Measurements from ENCODE around the gene VIM.

The VIM gene

GRCh38 chr10:17233286-17233991 lies 5.4 kb downstream of the VIM start:
- TF ChIP-seq CTCF (IDR thresholded peaks at IDR 0.05; ENCODE audit: insufficient read depth, low read length, missing control alignments), result no peak
- CTCF ChIA-PET, result interaction anchor here (1.2 to 2.0 kb wide), 2 partner anchors 381 to 389 kb away, joined by 3 to 6 read pairs; no protein-coding TSS in a partner anchor

DNA sequence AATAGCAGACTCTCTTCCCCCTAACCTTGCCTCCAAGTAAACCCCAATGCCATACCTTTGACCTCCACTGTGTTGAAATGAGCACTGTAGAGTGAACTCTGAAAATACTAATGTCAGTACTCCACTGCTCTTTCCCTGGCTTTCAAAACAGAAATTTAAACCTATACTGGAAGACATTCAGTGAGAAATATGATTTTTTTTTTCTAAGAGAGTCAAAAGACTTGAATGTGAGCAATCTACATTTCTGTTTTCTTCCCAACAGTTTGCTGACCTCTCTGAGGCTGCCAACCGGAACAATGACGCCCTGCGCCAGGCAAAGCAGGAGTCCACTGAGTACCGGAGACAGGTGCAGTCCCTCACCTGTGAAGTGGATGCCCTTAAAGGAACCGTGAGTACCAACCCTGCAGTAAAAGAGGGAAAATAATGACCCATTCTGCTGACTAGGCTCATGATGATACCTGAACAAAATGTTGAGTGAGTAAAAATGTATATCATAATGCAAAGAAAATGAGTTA lies 6.4 kb downstream of the VIM start:
- DNase-seq (ENCODE audit: low read depth, low spot score), result no peak
- CTCF ChIA-PET, result interaction anchor here (1.3 to 2.0 kb wide), 2 partner anchors 21 to 382 kb away, joined by 3 to 6 read pairs; no protein-coding TSS in a partner anchor
- POLR2A ChIA-PET, result interaction anchor here (0.6 to 2.5 kb wide), 14 partner anchors 19 to 386 kb away, joined by 3 to 5 read pairs (median 4); no protein-coding TSS in a partner anchor
- peak overlapping the region; percentile 95 for H3K4me3 ChIP-seq (ENCODE audit: low read depth, low read length)
- TF ChIP-seq CTCF (IDR thresholded peaks at IDR 0.05; ENCODE audit: insufficient read depth, low read length, missing control alignments), result no peak

More at GRCh38 chr10:17233286-17233991, 5.4 kb downstream of the VIM start:
- POLR2A ChIA-PET, result interaction anchor here (0.6 to 2.5 kb wide), 6 partner anchors 20 to 390 kb away, joined by 3 to 6 read pairs (median 3); partner anchors contain the start of gene TRDMT1
- H3K4me3 ChIP-seq (ENCODE audit: low read depth, low read length), result peak overlapping the region; percentile 95
- DNase-seq (ENCODE audit: low read depth, low spot score), result no peak

- CTCF ChIA-PET, result interaction anchor here (0.8 to 1.3 kb wide), 2 partner anchors 22 to 390 kb away, joined by 3 read pairs; no protein-coding TSS in a partner anchor
- TF ChIP-seq CTCF (IDR thresholded peaks at IDR 0.05; ENCODE audit: insufficient read depth, low read length, missing control alignments), result peak; percentile 40
- DNase-seq (ENCODE audit: low read depth, low spot score), result no peak
- H3K4me3 ChIP-seq (ENCODE audit: low read depth, low read length), result peak overlapping the region; percentile 95
- POLR2A ChIA-PET, result interaction anchor here (0.8 to 2.5 kb wide), 12 partner anchors 20 to 386 kb away, joined by 3 to 5 read pairs (median 4); no protein-coding TSS in a partner anchor
These were observed 7.1 kb downstream of the VIM start for GRCh38 chr10:17235136-17235535.

- no peak for DNase-seq (ENCODE audit: low read depth, low spot score)
- ChIA-PET POLR2A (interaction anchor here (0.7 to 3.4 kb wide), 3 partner anchors 7 to 195 kb away, joined by 3 to 25 read pairs (median 4); partner anchors contain the start of gene VIM), CTCF (interaction anchor here (0.8 kb wide), 1 partner anchor 392 kb away, joined by 3 read pairs; no protein-coding TSS in a partner anchor)
- TF ChIP-seq CTCF (IDR thresholded peaks at IDR 0.05; ENCODE audit: insufficient read depth, low read length, missing control alignments), result no peak
- H3K4me3 ChIP-seq (ENCODE audit: low read depth, low read length), result no peak overlapping the region
These were observed 8.6 kb downstream of the VIM start for GRCh38 chr10:17236468-17237148.

DNA sequence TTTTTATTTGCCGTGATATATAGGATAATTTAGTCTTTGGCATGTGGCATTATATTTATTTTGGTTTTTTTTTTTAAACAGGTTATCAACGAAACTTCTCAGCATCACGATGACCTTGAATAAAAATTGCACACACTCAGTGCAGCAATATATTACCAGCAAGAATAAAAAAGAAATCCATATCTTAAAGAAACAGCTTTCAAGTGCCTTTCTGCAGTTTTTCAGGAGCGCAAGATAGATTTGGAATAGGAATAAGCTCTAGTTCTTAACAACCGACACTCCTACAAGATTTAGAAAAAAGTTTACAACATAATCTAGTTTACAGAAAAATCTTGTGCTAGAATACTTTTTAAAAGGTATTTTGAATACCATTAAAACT lies 9.1 kb downstream of the VIM start:
- no peak for TF ChIP-seq CTCF (IDR thresholded peaks at IDR 0.05; ENCODE audit: insufficient read depth, low read length, missing control alignments)
- no peak overlapping the region for H3K4me3 ChIP-seq (ENCODE audit: low read depth, low read length)
- no peak for DNase-seq (ENCODE audit: low read depth, low spot score)
- POLR2A ChIA-PET, result interaction anchor here (0.7 to 3.4 kb wide), 5 partner anchors 8 to 393 kb away, joined by 3 to 25 read pairs (median 5); partner anchors contain the start of gene VIM
- CTCF ChIA-PET, result interaction anchor here (0.9 to 1.5 kb wide), 3 partner anchors 18 to 395 kb away, joined by 3 to 4 read pairs (median 4); no protein-coding TSS in a partner anchor
